ENCODE results near the gene LARGE1.

LARGE1 gene

GRCh38 chr22:33932997-33933396 is 12.7 kb upstream of the LARGE1 start:
- Histone ChIP-seq H3K27me3 (ENCODE audit: insufficient read depth, poor library complexity, severe bottlenecking) (no peaks in the 10 kb centered on the region), H3K4me3 (replicated peaks; ENCODE audit: insufficient read depth, low read length) (no peak overlapping the region), H3K27ac (replicated peaks) (no peak overlapping the region)
- DNase-seq (ENCODE audit: low read depth in 1 of 2, low spot score in 1 of 2), result no peak
- TF ChIP-seq GABPA (IDR thresholded peaks at IDR 0.05; ENCODE audit: low read depth) (no peak), CTCF (IDR thresholded peaks at IDR 0.05; ENCODE audit: insufficient read depth, low read length) (no peak), SPI1 (IDR thresholded peaks at IDR 0.05; ENCODE audit: borderline replicate concordance, low read depth) (no peak), POLR2AphosphoS5 (IDR thresholded peaks at IDR 0.05; ENCODE audit: low read depth) (no peak), REST (IDR thresholded peaks at IDR 0.05; ENCODE audit: insufficient replicate concordance, low read depth) (no peak)

GRCh38 chr22:33931406-33931805 is 11.1 kb upstream of the LARGE1 start:
- no peak overlapping the region for H3K4me3 ChIP-seq (replicated peaks; ENCODE audit: insufficient read depth, low read length)
- H3K27me3 ChIP-seq (ENCODE audit: insufficient read depth, poor library complexity, severe bottlenecking), result no peaks in the 10 kb centered on the region
- no peak for DNase-seq (ENCODE audit: low read depth in 1 of 2, low spot score in 1 of 2)
- no peak for TF ChIP-seq POLR2AphosphoS5 (IDR thresholded peaks at IDR 0.05; ENCODE audit: low read depth)
- no peak for TF ChIP-seq GABPA (IDR thresholded peaks at IDR 0.05; ENCODE audit: low read depth)
- no peak for TF ChIP-seq SPI1 (IDR thresholded peaks at IDR 0.05; ENCODE audit: borderline replicate concordance, low read depth)
- no peak for TF ChIP-seq REST (IDR thresholded peaks at IDR 0.05; ENCODE audit: insufficient replicate concordance, low read depth)
- no peak for TF ChIP-seq CTCF (IDR thresholded peaks at IDR 0.05; ENCODE audit: insufficient read depth, low read length)
- no peak overlapping the region for H3K27ac ChIP-seq (replicated peaks)

- no peak overlapping the region for H3K4me3 ChIP-seq (replicated peaks; ENCODE audit: insufficient read depth, low read length)
- DNase-seq (ENCODE audit: low read depth in 1 of 2, low spot score in 1 of 2), result no peak
- peaks cover 11% of the 10 kb centered on the region for H3K27me3 ChIP-seq (ENCODE audit: insufficient read depth, poor library complexity, severe bottlenecking)
- H3K27ac ChIP-seq (replicated peaks), result no peak overlapping the region
- TF ChIP-seq SPI1 (IDR thresholded peaks at IDR 0.05; ENCODE audit: borderline replicate concordance, low read depth), result no peak
- no peak for TF ChIP-seq POLR2AphosphoS5 (IDR thresholded peaks at IDR 0.05; ENCODE audit: low read depth)
- TF ChIP-seq REST (IDR thresholded peaks at IDR 0.05; ENCODE audit: insufficient replicate concordance, low read depth), result no peak
- no peak for TF ChIP-seq GABPA (IDR thresholded peaks at IDR 0.05; ENCODE audit: low read depth)
- no peak for TF ChIP-seq CTCF (IDR thresholded peaks at IDR 0.05; ENCODE audit: insufficient read depth, low read length)
These were observed 7.5 kb upstream of the LARGE1 start for GRCh38 chr22:33927752-33928151.
